GM18508 (cell line): ENCODE data around the gene GVQW3.
A peak's percentile ranks its signal among the peaks of the same experiment; 100 is the strongest.
"Not testable (repeated sequence)": the region's sequence is repeated elsewhere in the genome, so short reads cannot be mapped to it uniquely, and the experiment has no call there.

Source experiments
- ATAC-seq: cut with Tn5 transposase; IDR thresholded peaks from one replicate; pipeline ENCODE4 v1.9.1; 2021; ENCODE audit warnings: moderate number of reproducible peaks; ENCODE audit not compliant: insufficient read depth, unreplicated experiment

Gene GVQW3

GRCh38 chr11:76382209-76382608 is 1.1 kb downstream of the GVQW3 start:
- no peak for ATAC-seq

- ATAC-seq: no peak
Measured at GRCh38 chr11:76385903-76386302, 4.8 kb downstream of the GVQW3 start.

GRCh38 chr11:76388408-76388807 is 7.3 kb downstream of the GVQW3 start:
- ATAC-seq: no peak

- ATAC-seq: no peak
Measured at GRCh38 chr11:76391021-76391420, 9.9 kb downstream of the GVQW3 start.

- ATAC-seq: no peak
Measured at GRCh38 chr11:76391811-76392475, 10.8 kb downstream of the GVQW3 start.

- no peak for ATAC-seq
Measured at GRCh38 chr11:76392870-76393269, 11.7 kb downstream of the GVQW3 start.

GRCh38 chr11:76394411-76394810 is 13.3 kb downstream of the GVQW3 start:
- ATAC-seq: no peak

GRCh38 chr11:76395296-76395695 is 14.2 kb downstream of the GVQW3 start:
- no peak for ATAC-seq

GRCh38 chr11:76397383-76397782 is 16.3 kb downstream of the GVQW3 start:
- no peak for ATAC-seq

GRCh38 chr11:76400967-76401366 is 19.8 kb downstream of the GVQW3 start:
- ATAC-seq: no peak

- not testable (repeated sequence) for ATAC-seq
Measured at GRCh38 chr11:76401484-76401883, 20.4 kb downstream of the GVQW3 start.

GRCh38 chr11:76406359-76406758 is 25.2 kb downstream of the GVQW3 start:
- ATAC-seq: no peak

- ATAC-seq: no peak
Measured at GRCh38 chr11:76408171-76408965, 27.2 kb downstream of the GVQW3 start.

GRCh38 chr11:76410851-76411357 is 29.8 kb downstream of the GVQW3 start:
- ATAC-seq: no peak

- no peak for ATAC-seq
Measured at GRCh38 chr11:76415073-76415472, 34.0 kb downstream of the GVQW3 start.

GRCh38 chr11:76419896-76420295 is 38.8 kb downstream of the GVQW3 start:
- no peak for ATAC-seq

GRCh38 chr11:76424379-76424778 is 43.3 kb downstream of the GVQW3 start:
- peak; percentile 62 for ATAC-seq

- ATAC-seq: no peak
Measured at GRCh38 chr11:76424891-76425290, 43.8 kb downstream of the GVQW3 start.

- ATAC-seq: no peak
Measured at GRCh38 chr11:76426660-76427059, 45.5 kb downstream of the GVQW3 start.

- ATAC-seq: no peak
Measured at GRCh38 chr11:76436020-76436419, 54.9 kb downstream of the GVQW3 start.

- ATAC-seq: no peak
Measured at GRCh38 chr11:76443268-76443980, 62.3 kb downstream of the GVQW3 start.
